Transverse colon (tissue), 3 donors: ENCODE data around the gene TNPO2.

Experiments used
- CTCF ChIP-seq, 5 experiments: fragments of 200-600 bp in 3 of 5; fragments of 450-650 bp in 2 of 5; sonication (generic) in 3 of 5; IDR thresholded peaks; 1 replicate in 2 of 5; 2 replicates in 3 of 5; pipeline ENCODE4 v1.5.1; 2016 to 2017; ENCODE audit warnings: antibody characterized with exemption in 5 of 5, inconsistent platforms in 3 of 5, mild to moderate bottlenecking in 2 of 5, moderate library complexity in 1 of 5
- EP300 ChIP-seq: sonication (generic); formaldehyde crosslinking; IDR thresholded peaks from one replicate; pipeline ENCODE4 v1.6.1; 2017; ENCODE audit warnings: antibody characterized with exemption, low read depth

DNA sequence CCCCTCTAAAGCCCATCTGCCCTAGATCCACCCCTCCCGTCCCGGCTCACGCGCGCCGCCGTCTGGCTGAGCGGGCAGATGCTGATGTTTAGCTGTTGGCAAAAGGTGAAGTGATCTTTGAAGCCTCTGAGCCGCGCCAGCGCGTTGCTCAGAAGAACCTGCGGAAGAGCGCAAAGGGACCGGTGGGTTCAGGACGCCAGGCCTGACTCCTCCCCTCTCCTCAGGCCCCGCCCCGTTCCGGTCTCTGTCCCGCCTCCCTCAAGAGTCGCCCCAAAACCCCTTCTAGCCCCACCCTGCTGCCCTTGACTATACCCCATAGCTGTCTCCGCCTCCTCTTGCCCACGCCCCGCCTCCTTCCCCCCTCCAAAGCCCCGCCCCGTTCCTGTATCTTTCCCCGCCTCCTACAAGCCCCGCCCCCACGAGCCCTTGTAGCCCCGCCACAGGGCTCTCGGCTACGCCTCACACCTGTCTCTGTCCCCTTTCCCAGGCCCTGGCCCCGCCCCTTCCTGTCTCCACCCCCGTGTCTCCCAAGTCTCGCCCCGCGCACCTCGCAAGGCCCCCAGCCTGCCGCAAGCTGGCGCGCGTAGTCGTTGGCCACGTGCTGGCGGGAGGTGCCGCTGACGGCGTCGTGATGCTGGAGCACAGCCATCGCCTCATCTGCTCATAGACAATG lies 66.7 kb downstream of the TNPO2 start:
- TF ChIP-seq EP300 (no peak), CTCF (IDR thresholded peaks at IDR 0.05) (no peak)
